ENCODE results near the gene EXPH5.

DNA sequence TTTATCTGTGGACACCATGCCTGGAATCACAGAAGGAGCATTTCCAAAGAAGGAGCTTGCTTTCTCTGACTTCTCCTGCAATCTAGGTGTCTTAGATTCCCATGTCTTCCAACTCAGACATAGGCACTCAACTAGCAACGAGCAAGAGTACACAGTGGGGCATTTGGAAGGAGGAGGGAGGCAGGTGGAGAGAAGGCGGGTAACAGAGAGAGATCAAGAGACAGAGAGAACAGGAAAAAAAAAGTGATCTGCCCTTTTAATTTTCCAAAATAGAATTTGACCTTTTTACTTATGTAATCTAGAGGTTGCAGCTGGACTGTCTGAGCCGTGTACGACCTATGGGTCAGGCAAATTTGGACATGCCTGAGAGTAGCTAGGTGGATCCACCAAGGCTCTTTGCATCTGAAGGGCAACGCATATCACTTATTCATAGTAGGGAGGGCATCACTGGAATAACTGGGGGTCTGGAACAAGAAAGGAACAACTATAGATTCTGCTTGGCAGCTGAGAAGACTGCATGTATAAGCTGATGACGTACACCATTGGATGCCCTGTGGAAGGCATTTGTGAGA lies 58.1 kb downstream of the EXPH5 start:
- TF ChIP-seq, protein P1, sequence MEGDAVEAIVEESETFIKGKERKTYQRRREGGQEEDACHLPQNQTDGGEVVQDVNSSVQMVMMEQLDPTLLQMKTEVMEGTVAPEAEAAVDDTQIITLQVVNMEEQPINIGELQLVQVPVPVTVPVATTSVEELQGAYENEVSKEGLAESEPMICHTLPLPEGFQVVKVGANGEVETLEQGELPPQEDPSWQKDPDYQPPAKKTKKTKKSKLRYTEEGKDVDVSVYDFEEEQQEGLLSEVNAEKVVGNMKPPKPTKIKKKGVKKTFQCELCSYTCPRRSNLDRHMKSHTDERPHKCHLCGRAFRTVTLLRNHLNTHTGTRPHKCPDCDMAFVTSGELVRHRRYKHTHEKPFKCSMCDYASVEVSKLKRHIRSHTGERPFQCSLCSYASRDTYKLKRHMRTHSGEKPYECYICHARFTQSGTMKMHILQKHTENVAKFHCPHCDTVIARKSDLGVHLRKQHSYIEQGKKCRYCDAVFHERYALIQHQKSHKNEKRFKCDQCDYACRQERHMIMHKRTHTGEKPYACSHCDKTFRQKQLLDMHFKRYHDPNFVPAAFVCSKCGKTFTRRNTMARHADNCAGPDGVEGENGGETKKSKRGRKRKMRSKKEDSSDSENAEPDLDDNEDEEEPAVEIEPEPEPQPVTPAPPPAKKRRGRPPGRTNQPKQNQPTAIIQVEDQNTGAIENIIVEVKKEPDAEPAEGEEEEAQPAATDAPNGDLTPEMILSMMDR (IDR thresholded peaks at IDR 0.05) = no peak
- TF ChIP-seq ZFX (IDR thresholded peaks at IDR 0.05; ENCODE audit: borderline replicate concordance) = no peak

All from 22Rv1 (cell line).